ENCODE measurements around the gene KCNT1. TPM values are rescaled to one million over a fixed set of nuclear protein-coding genes. Genes with fewer than 3 reads are reported as not detected.

Gene KCNT1
- total RNA-seq, 1 donor from 2014 or later, result not detected

DNA sequence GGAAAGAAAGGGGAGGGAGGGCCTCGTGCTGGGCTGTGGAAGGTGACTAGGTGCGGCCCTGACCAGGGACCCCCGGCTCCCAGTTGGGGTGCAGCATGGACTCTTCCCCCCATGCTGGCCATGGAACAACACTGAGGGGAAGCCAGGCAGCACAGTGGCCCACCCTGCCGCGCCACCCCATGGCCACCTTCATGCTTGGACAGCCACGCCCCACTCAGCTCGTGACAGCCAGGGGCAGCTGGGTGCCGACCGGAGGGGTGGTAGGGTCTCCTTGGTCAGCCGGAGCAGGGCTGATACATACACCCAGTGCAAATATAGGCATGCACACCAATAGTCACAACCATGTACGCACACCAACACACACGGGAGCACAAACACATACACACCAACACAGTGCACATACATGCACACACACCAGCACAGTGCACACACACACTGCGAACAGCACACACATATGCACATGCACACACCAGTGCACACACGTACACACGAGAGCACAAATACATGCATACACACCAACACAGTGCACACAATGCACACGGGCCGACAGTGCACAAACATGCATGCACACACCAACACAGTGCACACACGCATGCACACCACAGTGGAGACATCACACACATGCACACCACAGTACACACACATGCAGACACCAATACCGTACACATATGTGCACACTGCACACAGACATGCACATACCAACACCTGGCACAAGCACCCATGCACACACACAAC is 11.0 kb upstream of the KCNT1 start:
- TF ChIP-seq CTCF (IDR thresholded peaks at IDR 0.05), result no peak
- ATAC-seq (ENCODE audit: low read depth) (no peak), DNase-seq (no peak)
- Mint-ChIP-seq H3K4me3 (no peak overlapping the region), H3K36me3 (ENCODE audit: low read depth) (no peaks in the 10 kb centered on the region), H3K27ac (no peak overlapping the region), H3K27me3 (no peaks in the 10 kb centered on the region), H3K4me1 (no peaks in the 10 kb centered on the region), H3K9me3 (no peaks in the 10 kb centered on the region)
- ChIA-PET CTCF (no interaction called here), POLR2A (no interaction called here)
- intact Hi-C loops (cut with micrococcal nuclease), result no loop called here

DNA sequence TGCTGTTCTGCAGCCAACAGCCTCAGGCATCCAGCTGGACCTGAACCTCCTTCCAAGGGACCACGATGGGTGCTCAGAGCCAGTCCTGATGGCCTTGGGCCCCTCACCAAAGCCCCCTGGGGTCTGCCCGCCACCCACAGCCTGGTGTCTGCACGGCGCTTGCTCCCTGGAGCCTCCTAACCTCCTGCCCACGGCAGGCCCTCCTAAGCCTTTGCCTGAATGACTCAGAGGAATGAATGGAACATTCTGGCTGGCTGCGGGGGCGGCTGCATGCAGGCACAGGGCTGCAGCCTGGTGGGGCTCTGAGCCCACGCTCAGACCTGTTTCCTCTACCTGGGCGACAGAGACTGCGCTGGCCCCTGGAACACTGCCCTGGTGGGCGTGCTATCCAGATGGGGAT is 9.6 kb upstream of the KCNT1 start:
- intact Hi-C loops (cut with micrococcal nuclease), result no loop called here
- ChIA-PET POLR2A (no interaction called here), CTCF (no interaction called here)
- H3K4me3 Mint-ChIP-seq, result no peak overlapping the region
- no peaks in the 10 kb centered on the region for H3K27me3 Mint-ChIP-seq
- TF ChIP-seq CTCF (IDR thresholded peaks at IDR 0.05), result no peak
- H3K36me3 Mint-ChIP-seq (ENCODE audit: low read depth), result no peaks in the 10 kb centered on the region
- H3K27ac Mint-ChIP-seq, result no peak overlapping the region
- no peak for ATAC-seq (ENCODE audit: low read depth)
- no peaks in the 10 kb centered on the region for H3K9me3 Mint-ChIP-seq
- no peaks in the 10 kb centered on the region for H3K4me1 Mint-ChIP-seq
- no peak for DNase-seq

- Mint-ChIP-seq H3K27me3 (no peaks in the 10 kb centered on the region), H3K9me3 (no peaks in the 10 kb centered on the region), H3K4me1 (no peaks in the 10 kb centered on the region), H3K4me3 (no peak overlapping the region), H3K27ac (no peak overlapping the region), H3K36me3 (ENCODE audit: low read depth) (no peaks in the 10 kb centered on the region)
- CTCF ChIA-PET, result interaction anchor here (1.2 kb wide), 1 partner anchor 10 kb away, joined by 3 read pairs; no protein-coding TSS in a partner anchor
- DNase-seq (no peak), ATAC-seq (ENCODE audit: low read depth) (no peak)
- no peak for TF ChIP-seq CTCF (IDR thresholded peaks at IDR 0.05)
- intact Hi-C loops (cut with micrococcal nuclease), result no loop called here
- POLR2A ChIA-PET, result no interaction called here
Observed at GRCh38 chr9:135693265-135693664, 8.7 kb upstream of the KCNT1 start.

DNA sequence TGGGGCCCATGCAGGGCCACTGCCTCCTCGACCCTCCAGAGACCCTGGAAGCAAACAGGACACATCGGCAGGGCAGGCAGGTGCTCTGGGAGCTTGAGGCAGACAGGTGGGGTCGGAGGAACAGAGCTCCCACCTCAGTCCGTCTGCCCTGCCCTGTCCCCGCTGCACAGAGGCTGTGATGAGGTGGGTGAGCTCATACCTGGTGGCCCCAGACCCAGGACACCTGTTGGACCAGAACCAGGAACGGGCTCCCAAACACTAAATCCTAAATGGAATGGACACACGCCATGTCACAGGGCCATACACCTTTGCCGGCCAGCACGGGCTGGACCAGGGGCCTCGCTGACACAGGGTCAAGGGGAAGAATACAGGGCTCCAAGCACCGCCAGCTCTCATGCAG is 8.2 kb upstream of the KCNT1 start:
- ATAC-seq (ENCODE audit: low read depth), result no peak
- ChIA-PET POLR2A (no interaction called here), CTCF (interaction anchor here (1.2 kb wide), 1 partner anchor 9 kb away, joined by 3 read pairs; no protein-coding TSS in a partner anchor)
- intact Hi-C loops (cut with micrococcal nuclease), result no loop called here
- Mint-ChIP-seq H3K27ac (no peak overlapping the region), H3K36me3 (ENCODE audit: low read depth) (no peaks in the 10 kb centered on the region), H3K9me3 (no peaks in the 10 kb centered on the region), H3K4me1 (no peaks in the 10 kb centered on the region), H3K4me3 (no peak overlapping the region), H3K27me3 (no peaks in the 10 kb centered on the region)
- DNase-seq, result no peak
- no peak for TF ChIP-seq CTCF (IDR thresholded peaks at IDR 0.05)

DNA sequence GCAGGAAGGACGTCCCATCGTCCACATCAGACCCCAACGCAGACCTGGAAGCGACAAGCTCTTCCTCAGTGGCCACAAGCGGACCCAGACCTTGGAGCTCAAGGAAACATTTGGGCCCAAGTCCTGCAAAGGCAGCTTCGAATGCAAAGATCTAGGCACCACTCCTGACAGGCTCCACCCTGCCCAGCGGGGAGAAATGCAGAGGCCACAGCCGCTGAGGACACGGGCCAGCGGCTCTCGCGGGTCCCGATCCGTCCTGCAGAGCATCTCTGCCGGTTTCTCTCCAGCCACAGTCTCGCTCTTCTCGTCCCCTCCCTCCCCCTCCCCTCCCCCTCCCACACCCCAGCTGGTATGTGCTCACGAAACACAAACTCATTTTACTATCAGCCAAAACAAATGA is 7.6 kb upstream of the KCNT1 start:
- no peak for TF ChIP-seq CTCF (IDR thresholded peaks at IDR 0.05)
- DNase-seq (no peak), ATAC-seq (ENCODE audit: low read depth) (no peak)
- H3K27me3 Mint-ChIP-seq, result no peaks in the 10 kb centered on the region
- H3K4me3 Mint-ChIP-seq, result no peak overlapping the region
- intact Hi-C loops (cut with micrococcal nuclease), result no loop called here
- CTCF ChIA-PET, result interaction anchor here (1.2 kb wide), 1 partner anchor 9 kb away, joined by 3 read pairs; no protein-coding TSS in a partner anchor
- no peaks in the 10 kb centered on the region for H3K9me3 Mint-ChIP-seq
- POLR2A ChIA-PET, result no interaction called here
- no peaks in the 10 kb centered on the region for H3K4me1 Mint-ChIP-seq
- H3K36me3 Mint-ChIP-seq (ENCODE audit: low read depth), result no peaks in the 10 kb centered on the region
- H3K27ac Mint-ChIP-seq, result no peak overlapping the region

Measured in activated B cell treated with CpG ODN at 0.5 μM for 24 hours (primary cell).